Parathyroid adenoma (tissue), 2 donors: ENCODE results near the gene TRIM72.
A peak's percentile ranks its signal among the peaks of the same experiment; 100 is the strongest.

Experiments used
- H2AFZ ChIP-seq: fragments of 300-600 bp; sonication (generic); one replicate; pipeline ENCODE4 v1.7.0; 2017; ENCODE audit warnings: antibody characterized with exemption, mild to moderate bottlenecking
- H3K27ac ChIP-seq: fragments of 300-600 bp; sonication (generic); one replicate; pipeline ENCODE4 v1.7.0; 2017
- H3K27me3 ChIP-seq: fragments of 300-600 bp; sonication (generic); one replicate; pipeline ENCODE4 v1.7.0; 2017; ENCODE audit warnings: low read length; ENCODE audit not compliant: control insufficient read depth, insufficient read depth
- H3K36me3 ChIP-seq: fragments of 300-600 bp; sonication (generic); one replicate; pipeline ENCODE4 v1.7.0; 2017; ENCODE audit warnings: low read length; ENCODE audit not compliant: control insufficient read depth, insufficient read depth
- H3K4me1 ChIP-seq: fragments of 300-600 bp; sonication (generic); one replicate; pipeline ENCODE4 v1.7.0; 2017; ENCODE audit warnings: control low read depth
- H3K4me2 ChIP-seq: fragments of 300-600 bp; sonication (generic); one replicate; pipeline ENCODE4 v1.7.0; 2017; ENCODE audit warnings: low read length
- H3K4me3 ChIP-seq: fragments of 300-600 bp; sonication (generic); one replicate; pipeline ENCODE4 v1.7.0; 2017; ENCODE audit warnings: low read depth, low read length
- H3K79me2 ChIP-seq: fragments of 300-600 bp; sonication (generic); one replicate; pipeline ENCODE4 v1.7.0; 2017; ENCODE audit warnings: control low read depth
- H3K9ac ChIP-seq: fragments of 300-600 bp; sonication (generic); one replicate; pipeline ENCODE4 v1.7.0; 2017; ENCODE audit warnings: mild to moderate bottlenecking
- H3K9me3 ChIP-seq: fragments of 300-600 bp; sonication (generic); one replicate; pipeline ENCODE4 v1.7.0; 2017; ENCODE audit warnings: low read length; ENCODE audit not compliant: control insufficient read depth
- CTCF ChIP-seq: fragments of 300-600 bp; sonication (generic); IDR thresholded peaks from one replicate; pipeline ENCODE4 v1.7.0; 2017; ENCODE audit warnings: antibody characterized with exemption, mild to moderate bottlenecking
- donor health status: primary hyperparathyroidism.

TRIM72 gene

GRCh38 chr16:31202414-31203375 is 11.2 kb upstream of the TRIM72 start, which contains the start of gene PYCARD:
TSS of gene PYCARD (minus strand) at chr16:31202760. CDS start at chr16:31202690, 70 bp downstream.
- Histone ChIP-seq H3K9ac (no peak within 1 kb of the TSS), H2AFZ (peak within 1 kb of the TSS; percentile 65), H3K4me3 (peak within 1 kb of the TSS; percentile 40), H3K4me2 (peak within 1 kb of the TSS; percentile 77), H3K9me3 (no peaks in the 10 kb centered on the region), H3K79me2 (no peaks in the 10 kb centered on the region), H3K27ac (no peak within 1 kb of the TSS), H3K4me1 (no peaks in the 10 kb centered on the region), H3K27me3 (no peaks in the 10 kb centered on the region), H3K36me3 (no peaks in the 10 kb centered on the region)
- TF ChIP-seq CTCF: no peak

- Histone ChIP-seq H3K4me1 (no peaks in the 10 kb centered on the region), H3K27me3 (no peaks in the 10 kb centered on the region), H3K79me2 (no peaks in the 10 kb centered on the region), H2AFZ (no peak overlapping the region), H3K36me3 (no peaks in the 10 kb centered on the region), H3K27ac (no peak overlapping the region), H3K9me3 (no peaks in the 10 kb centered on the region), H3K4me3 (no peak overlapping the region), H3K4me2 (no peak overlapping the region), H3K9ac (no peak overlapping the region)
- TF ChIP-seq CTCF: no peak
Measured at GRCh38 chr16:31204871-31205666, 8.8 kb upstream of the TRIM72 start.

- Histone ChIP-seq H3K9ac (no peak overlapping the region), H3K27ac (no peak overlapping the region), H3K9me3 (no peaks in the 10 kb centered on the region), H3K27me3 (no peaks in the 10 kb centered on the region), H3K4me1 (no peaks in the 10 kb centered on the region), H3K4me3 (no peak overlapping the region), H3K36me3 (no peaks in the 10 kb centered on the region), H3K4me2 (no peak overlapping the region), H2AFZ (no peak overlapping the region), H3K79me2 (no peaks in the 10 kb centered on the region)
- no peak for TF ChIP-seq CTCF
Measured at GRCh38 chr16:31206776-31207175, 7.1 kb upstream of the TRIM72 start.

GRCh38 chr16:31213342-31213741 is 577 bp upstream of the TRIM72 start:
- no peaks in the 10 kb centered on the region for H3K27me3 ChIP-seq
- no peak overlapping the region for H3K4me2 ChIP-seq
- TF ChIP-seq CTCF: no peak
- H3K9ac ChIP-seq: no peak overlapping the region
- H3K9me3 ChIP-seq: no peaks in the 10 kb centered on the region
- no peak overlapping the region for H3K27ac ChIP-seq
- no peak overlapping the region for H2AFZ ChIP-seq
- H3K4me1 ChIP-seq: peaks cover 13% of the 10 kb centered on the region
- no peaks in the 10 kb centered on the region for H3K36me3 ChIP-seq
- no peaks in the 10 kb centered on the region for H3K79me2 ChIP-seq
- H3K4me3 ChIP-seq: no peak overlapping the region
